Transverse colon (tissue), 4 donors: ENCODE measurements around the gene SPATA31D4. TPM values are rescaled to one million over a fixed set of nuclear protein-coding genes. Genes with fewer than 3 reads are reported as not detected.

Source experiments
- DNase-seq: peaks from one replicate; pipeline ENCODE4 v3.0.0-alpha.2; 2019
- H3K27ac ChIP-seq, 4 donors: fragments of 200-600 bp; sonication (generic); 2 replicates each; pipeline ENCODE4 v1.5.1; 2016 to 2018; ENCODE audit warnings: inconsistent platforms in 4 of 4
- H3K27me3 ChIP-seq: fragments of 200-600 bp; sonication (generic); 2 replicates; pipeline ENCODE4 v1.5.1; 2017; ENCODE audit warnings: inconsistent platforms
- H3K36me3 ChIP-seq, 4 donors: fragments of 200-600 bp; sonication (generic); 2 replicates each; pipeline ENCODE4 v1.5.1; 2017 to 2019; ENCODE audit warnings: inconsistent platforms in 4 of 4
- H3K4me1 ChIP-seq, 4 donors: fragments of 200-600 bp; sonication (generic); 2 replicates each; pipeline ENCODE4 v1.5.1; 2017 to 2020; ENCODE audit warnings: inconsistent platforms in 4 of 4
- H3K4me3 ChIP-seq, 4 donors: fragments of 200-600 bp; sonication (generic); 1 replicate in 1 of 4; 2 replicates in 3 of 4; pipeline versions ENCODE4 v1.5.1 to v1.6.1; 2017 to 2019; ENCODE audit warnings: inconsistent platforms in 4 of 4
- H3K9me3 ChIP-seq, 2 donors: fragments of 200-600 bp; sonication (generic); 2 replicates each; pipeline ENCODE4 v1.5.1; 2017 to 2019; ENCODE audit warnings: inconsistent platforms in 2 of 2
- EP300 ChIP-seq: sonication (generic); formaldehyde crosslinking; IDR thresholded peaks from one replicate; pipeline ENCODE4 v1.6.1; 2017; ENCODE audit warnings: antibody characterized with exemption, low read depth
- POLR2A ChIP-seq: fragments of 450-650 bp; IDR thresholded peaks from one replicate; pipeline ENCODE4 v1.6.1; 2016; ENCODE audit warnings: antibody characterized with exemption, mild to moderate bottlenecking, moderate library complexity
- POLR2AphosphoS5 ChIP-seq, 3 donors: sonication (generic); formaldehyde crosslinking; IDR thresholded peaks; one replicate each; pipeline ENCODE4 v1.6.1; 2016; ENCODE audit warnings: antibody characterized with exemption in 3 of 3
- WGBS, 2 donors: methylation state at CpG; one replicate each; pipeline ENCODE4 v1.1.5; 2018; ENCODE audit warnings: low coverage in 1 of 2; 5-methylcytosine and 5-hydroxymethylcytosine counted together
- in situ Hi-C, 4 donors: fragments of 200-750 bp; cut with MboI; loops; one replicate each; pipeline versions ENCODE4 v1.15.0 to v1.15.1; 2017; ENCODE audit warnings: low sequenced_read_pairs in 3 of 4, low pct_ligation_motif_present in 1 of 4, low pct_unique_long_range_greater_than_20kb in 1 of 4
- intact Hi-C: fragments of 100-400 bp; cut with DNase I; formaldehyde crosslinking; loops from one replicate; pipeline ENCODE4 v1.15.1; 2023; ENCODE audit warnings: low total_unique reads
- total RNA-seq, 4 donors: library from RNA; depleted of rRNA; stranded (reverse); fragments of >200 nt; gene quantifications; one replicate each; pipeline ENCODE4 v1.1.0, GENCODE V29; 2016
- TF ChIP-seq, protein P1 (sequence below), 5 experiments: fragments of 200-600 bp in 3 of 5; fragments of 450-650 bp in 2 of 5; sonication (generic) in 3 of 5; IDR thresholded peaks; 1 replicate in 2 of 5; 2 replicates in 3 of 5; pipeline ENCODE4 v1.5.1; 2016 to 2017; ENCODE audit warnings: antibody characterized with exemption in 5 of 5, inconsistent platforms in 3 of 5, mild to moderate bottlenecking in 2 of 5, moderate library complexity in 1 of 5

The SPATA31D4 gene
- total RNA-seq, 4 donors from 2014 or later, result not detected

DNA sequence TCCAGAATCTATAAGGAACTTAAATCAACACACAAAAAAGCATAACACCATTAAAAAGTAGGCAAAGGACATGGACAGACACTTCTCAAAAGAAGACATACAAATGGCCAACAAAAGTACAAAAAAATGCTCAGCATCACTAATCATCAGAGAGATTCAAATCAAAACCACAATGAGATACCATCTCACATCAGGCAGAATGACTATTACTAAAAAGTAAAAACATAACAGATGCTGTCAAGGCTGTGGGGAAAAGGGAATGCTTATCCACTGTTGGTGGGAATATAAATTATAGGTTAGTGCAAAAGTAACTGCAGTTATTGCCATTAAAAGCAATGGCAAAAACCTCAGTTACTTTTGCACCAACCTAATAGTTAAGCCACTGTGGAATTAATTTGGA, 32.2 kb upstream of the SPATA31D4 start:
- DNase-seq, result no peak
- Histone ChIP-seq H3K4me3 (no peak overlapping the region), H3K4me1 (peaks cover 0 to 15% (median 6%) of the 10 kb centered on the region in 4 donors), H3K36me3 (no peaks in the 10 kb centered on the region), H3K9me3 (no peaks in the 10 kb centered on the region), H3K27me3 (no peaks in the 10 kb centered on the region), H3K27ac (no peak overlapping the region)
- intact Hi-C loops (no loop called here), in situ Hi-C loops (no loop called here)
- TF ChIP-seq EP300 (no peak), POLR2A (no peak), POLR2AphosphoS5 (IDR thresholded peaks at IDR 0.05) (no peak)
- TF ChIP-seq, protein P1, sequence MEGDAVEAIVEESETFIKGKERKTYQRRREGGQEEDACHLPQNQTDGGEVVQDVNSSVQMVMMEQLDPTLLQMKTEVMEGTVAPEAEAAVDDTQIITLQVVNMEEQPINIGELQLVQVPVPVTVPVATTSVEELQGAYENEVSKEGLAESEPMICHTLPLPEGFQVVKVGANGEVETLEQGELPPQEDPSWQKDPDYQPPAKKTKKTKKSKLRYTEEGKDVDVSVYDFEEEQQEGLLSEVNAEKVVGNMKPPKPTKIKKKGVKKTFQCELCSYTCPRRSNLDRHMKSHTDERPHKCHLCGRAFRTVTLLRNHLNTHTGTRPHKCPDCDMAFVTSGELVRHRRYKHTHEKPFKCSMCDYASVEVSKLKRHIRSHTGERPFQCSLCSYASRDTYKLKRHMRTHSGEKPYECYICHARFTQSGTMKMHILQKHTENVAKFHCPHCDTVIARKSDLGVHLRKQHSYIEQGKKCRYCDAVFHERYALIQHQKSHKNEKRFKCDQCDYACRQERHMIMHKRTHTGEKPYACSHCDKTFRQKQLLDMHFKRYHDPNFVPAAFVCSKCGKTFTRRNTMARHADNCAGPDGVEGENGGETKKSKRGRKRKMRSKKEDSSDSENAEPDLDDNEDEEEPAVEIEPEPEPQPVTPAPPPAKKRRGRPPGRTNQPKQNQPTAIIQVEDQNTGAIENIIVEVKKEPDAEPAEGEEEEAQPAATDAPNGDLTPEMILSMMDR (IDR thresholded peaks at IDR 0.05), result no peak

DNA sequence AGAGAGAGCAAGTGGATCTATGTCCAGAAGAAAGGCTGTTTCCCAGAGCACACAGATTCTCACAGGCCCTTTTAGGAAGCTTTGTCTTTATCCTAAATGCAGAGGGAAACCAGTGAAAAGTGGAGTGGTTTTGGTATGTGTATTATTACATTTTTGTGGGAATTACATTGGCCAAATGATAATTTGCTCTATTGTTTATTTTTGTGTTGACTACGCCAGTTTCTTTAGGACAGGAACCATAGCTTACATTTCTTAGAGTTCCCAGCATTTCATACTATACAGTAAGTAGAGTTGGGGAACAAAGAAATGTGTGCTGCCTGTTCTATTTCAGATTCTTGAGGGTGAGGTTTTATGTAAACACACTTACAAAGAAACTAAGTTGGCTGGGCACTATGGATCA, 29.4 kb upstream of the SPATA31D4 start:
- 63 to 100% methylated on average over 1 of the region's 1 CpG for WGBS, 2 donors
- Histone ChIP-seq H3K9me3 (no peaks in the 10 kb centered on the region), H3K4me1 (no peaks in the 10 kb centered on the region), H3K4me3 (no peak overlapping the region), H3K36me3 (no peaks in the 10 kb centered on the region), H3K27me3 (no peaks in the 10 kb centered on the region), H3K27ac (no peak overlapping the region)
- in situ Hi-C loops, result no loop called here
- intact Hi-C loops, result no loop called here
- TF ChIP-seq, protein P1 (IDR thresholded peaks at IDR 0.05), result no peak
- TF ChIP-seq POLR2AphosphoS5 (IDR thresholded peaks at IDR 0.05) (no peak), POLR2A (no peak), EP300 (no peak)
- no peak for DNase-seq

DNA sequence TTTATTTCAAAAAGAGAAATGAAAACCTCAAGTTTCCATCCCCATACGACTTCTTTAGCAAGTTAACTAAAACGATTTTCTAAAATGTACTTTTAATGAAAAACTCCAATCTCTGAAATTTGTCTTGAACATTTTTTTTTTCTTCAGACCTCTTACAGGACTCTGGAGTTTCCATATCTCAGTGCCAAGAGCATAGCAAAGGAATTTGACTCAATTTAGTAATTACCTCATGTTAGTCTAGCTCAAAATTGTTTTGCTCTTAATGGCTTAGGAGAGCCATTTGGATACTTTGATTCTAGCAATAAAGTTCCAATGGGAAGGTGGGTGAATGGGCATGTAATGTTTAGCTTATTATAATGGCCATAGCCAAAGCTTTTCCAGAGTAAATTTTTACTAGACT, 26.0 kb upstream of the SPATA31D4 start:
- TF ChIP-seq POLR2A (no peak), EP300 (no peak), POLR2AphosphoS5 (IDR thresholded peaks at IDR 0.05) (no peak)
- TF ChIP-seq, protein P1 (IDR thresholded peaks at IDR 0.05), result no peak
- intact Hi-C loops, result no loop called here

DNA sequence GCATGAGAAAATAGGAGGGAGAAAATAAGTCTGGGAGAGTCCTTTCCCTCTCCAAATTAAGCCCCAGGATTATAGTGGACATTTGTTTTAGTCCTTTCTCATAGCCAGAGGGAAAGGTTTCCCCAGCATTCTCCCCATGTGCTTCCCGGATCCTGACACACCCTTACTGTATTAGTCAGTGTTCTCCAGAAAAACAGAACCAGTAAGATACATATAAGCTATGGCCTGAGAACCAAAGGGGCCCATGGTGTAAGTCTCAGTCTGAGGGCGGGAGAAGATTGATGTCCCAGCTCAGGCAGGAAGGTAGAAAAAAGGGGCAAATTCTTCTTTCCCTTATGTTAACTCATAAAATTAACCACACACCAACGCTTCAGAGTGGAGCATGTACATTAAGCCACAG, 25.6 kb upstream of the SPATA31D4 start:
- H3K27me3 ChIP-seq, result no peaks in the 10 kb centered on the region
- H3K4me3 ChIP-seq, result no peak overlapping the region
- no peak for TF ChIP-seq EP300
- TF ChIP-seq, protein P1 (IDR thresholded peaks at IDR 0.05), result no peak
- no peak for TF ChIP-seq POLR2A
- TF ChIP-seq POLR2AphosphoS5 (IDR thresholded peaks at IDR 0.05), result no peak
- DNase-seq, result no peak
- no peaks in the 10 kb centered on the region for H3K4me1 ChIP-seq
- intact Hi-C loops, result no loop called here
- in situ Hi-C loops, result no loop called here
- no peak overlapping the region for H3K27ac ChIP-seq
- no peaks in the 10 kb centered on the region for H3K36me3 ChIP-seq
- H3K9me3 ChIP-seq, result no peaks in the 10 kb centered on the region
- 60 to 75% methylated on average over 1 to 3 of the region's 3 CpGs for WGBS, 2 donors

More for the DNA sequence above, 26.0 kb upstream of the SPATA31D4 start:
- Histone ChIP-seq H3K4me3 (no peak overlapping the region), H3K9me3 (no peaks in the 10 kb centered on the region), H3K36me3 (no peaks in the 10 kb centered on the region), H3K27ac (no peak overlapping the region), H3K4me1 (no peaks in the 10 kb centered on the region), H3K27me3 (no peaks in the 10 kb centered on the region)
- WGBS, 2 donors, result 84 to 85% methylated on average over 2 of the region's 2 CpGs
- in situ Hi-C loops, result no loop called here
- no peak for DNase-seq
